ENCODE measurements around the gene NSF. TPM values are rescaled to one million over a fixed set of nuclear protein-coding genes. Genes with fewer than 3 reads are reported as not detected.
A peak's percentile ranks its signal among the peaks of the same experiment; 100 is the strongest.
"Not testable (repeated sequence)": the region's sequence is repeated elsewhere in the genome, so short reads cannot be mapped to it uniquely, and the experiment has no call there.

The NSF gene
- 10 to 100 TPM; 21.6 to 22.6 TPM for total RNA-seq
- 20.3 to 28.0 reads per million in 2 donors for total RNA-seq

DNA sequence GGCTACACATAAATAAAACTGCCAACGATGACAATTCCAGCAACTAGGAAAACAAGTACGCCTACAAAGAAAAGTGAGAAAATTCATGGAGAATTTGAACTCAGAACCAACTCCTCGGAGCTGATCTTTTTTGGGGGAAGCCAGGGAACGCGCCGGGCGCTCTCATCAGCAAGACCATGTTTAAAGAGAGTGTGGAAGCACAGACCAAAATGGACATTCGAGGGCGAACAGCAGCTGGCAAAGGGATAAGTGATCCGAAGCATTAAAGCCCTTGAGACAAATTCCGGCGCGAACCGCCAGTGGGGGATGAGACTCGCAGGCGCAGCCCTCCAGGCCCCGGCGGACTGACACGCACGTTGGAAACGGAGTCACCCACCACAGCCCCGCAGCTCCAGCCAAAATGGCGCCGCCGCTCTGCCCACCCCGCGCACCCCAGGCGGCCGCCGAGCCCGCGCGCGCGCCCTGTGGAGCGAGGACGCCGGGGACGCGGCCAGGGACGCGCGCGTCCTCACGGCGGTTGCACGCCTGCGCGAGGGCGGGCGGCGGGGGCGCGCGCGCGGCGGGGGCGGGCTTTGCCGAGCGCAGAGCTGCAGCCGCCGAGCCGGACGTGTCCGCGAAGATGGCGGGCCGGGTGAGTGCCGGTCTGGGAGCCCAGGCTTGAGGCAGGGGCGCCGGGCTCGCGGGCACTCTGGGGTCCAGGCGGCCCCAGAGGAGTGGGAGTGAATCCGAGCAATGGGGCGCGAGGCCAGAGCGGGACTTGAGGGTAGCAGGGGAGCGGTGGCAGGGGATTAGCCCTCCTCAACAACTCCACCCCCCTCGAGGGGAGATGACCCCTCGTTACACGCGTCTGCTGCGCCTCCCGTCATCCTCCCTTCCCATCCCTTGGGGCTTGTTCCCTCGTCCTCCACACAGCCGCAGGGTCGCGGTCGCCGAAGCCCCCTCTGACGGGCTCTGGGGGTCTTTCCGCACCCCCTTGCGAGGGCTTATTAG, at the start of gene NSF:
NSF (plus strand) TSS at position 513 of the 990 bp plus-strand sequence; CDS start at position 620, 107 bp downstream.
- not testable (repeated sequence) for H3K4me3 Mint-ChIP-seq; DNase-seq; H3K27me3 Mint-ChIP-seq; H3K36me3 Mint-ChIP-seq (ENCODE audit: low read depth); H3K9me3 ChIP-seq (ENCODE audit: control insufficient read depth, low read length, poor library complexity, severe bottlenecking); H3K27ac Mint-ChIP-seq; H3K4me1 Mint-ChIP-seq
- ATAC-seq = peak; percentile 92

DNA sequence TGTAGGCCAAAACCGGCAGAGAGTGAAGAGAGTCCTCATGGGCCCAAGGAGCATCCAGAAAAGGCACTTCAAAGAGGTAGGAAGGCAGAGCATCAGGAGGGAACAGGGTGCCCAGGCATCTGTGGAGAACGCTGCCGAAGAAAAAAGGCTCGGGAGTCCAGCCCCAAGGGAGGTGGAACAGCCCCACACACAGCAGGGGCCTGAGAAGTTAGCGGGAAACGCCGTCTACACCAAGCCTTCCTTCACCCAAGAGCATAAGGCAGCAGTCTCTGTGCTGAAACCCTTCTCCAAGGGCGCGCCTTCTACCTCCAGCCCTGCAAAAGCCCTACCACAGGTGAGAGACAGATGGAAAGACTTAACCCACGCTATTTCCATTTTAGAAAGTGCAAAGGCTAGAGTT, 41.9 kb upstream of the NSF start:
- H3K27me3 Mint-ChIP-seq; H3K4me3 Mint-ChIP-seq; H3K36me3 Mint-ChIP-seq (ENCODE audit: low read depth); ATAC-seq; H3K27ac Mint-ChIP-seq; H3K4me1 Mint-ChIP-seq; DNase-seq; H3K9me3 ChIP-seq (ENCODE audit: control insufficient read depth, low read length, poor library complexity, severe bottlenecking): not testable (repeated sequence)

DNA sequence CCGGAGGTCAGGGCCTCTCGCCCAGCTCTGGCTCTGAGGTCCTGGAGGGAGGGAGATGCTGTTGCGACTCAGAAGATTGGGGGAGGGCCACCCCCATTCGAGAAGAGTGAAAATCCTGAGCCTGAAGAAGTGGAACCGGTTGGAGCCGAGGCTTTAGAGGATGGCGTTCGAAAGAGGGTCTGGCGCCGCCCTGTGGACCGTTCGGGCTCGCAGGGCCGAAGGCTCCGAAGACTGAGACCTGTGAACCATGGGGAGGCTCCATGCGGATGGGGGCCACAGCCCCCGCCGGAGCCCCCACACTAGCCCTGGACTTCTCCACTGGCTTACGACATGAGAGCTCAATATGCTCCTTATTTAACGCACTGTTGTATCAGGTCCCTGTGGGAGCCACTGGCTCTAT, 31.3 kb upstream of the NSF start:
- H3K36me3 Mint-ChIP-seq (ENCODE audit: low read depth); H3K9me3 ChIP-seq (ENCODE audit: control insufficient read depth, low read length, poor library complexity, severe bottlenecking); H3K27me3 Mint-ChIP-seq; H3K4me1 Mint-ChIP-seq; H3K4me3 Mint-ChIP-seq; DNase-seq; H3K27ac Mint-ChIP-seq: not testable (repeated sequence)
- peak; percentile 40 for ATAC-seq

DNA sequence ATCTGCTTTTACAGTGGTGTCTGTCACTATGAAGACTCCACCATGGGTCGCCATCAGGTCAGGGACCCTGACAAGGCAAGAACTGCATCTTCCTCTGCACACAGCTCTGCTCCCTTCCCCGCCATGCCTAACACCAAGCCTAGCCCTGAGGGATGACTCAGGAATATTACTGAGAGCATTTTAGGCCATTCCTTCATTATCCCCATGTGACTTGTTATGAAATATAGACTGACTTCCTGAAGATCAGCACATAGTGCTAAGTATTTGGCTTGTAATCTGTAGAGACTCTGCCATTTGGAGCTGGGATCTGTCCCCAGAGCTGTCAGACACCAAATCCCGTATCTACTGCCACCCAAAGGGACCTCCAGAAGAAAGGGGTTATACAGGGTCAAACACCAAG, 30.4 kb upstream of the NSF start:
- not testable (repeated sequence) for H3K27me3 Mint-ChIP-seq; H3K9me3 ChIP-seq (ENCODE audit: control insufficient read depth, low read length, poor library complexity, severe bottlenecking); H3K4me3 Mint-ChIP-seq; H3K27ac Mint-ChIP-seq; H3K4me1 Mint-ChIP-seq; DNase-seq; ATAC-seq; H3K36me3 Mint-ChIP-seq (ENCODE audit: low read depth)

DNA sequence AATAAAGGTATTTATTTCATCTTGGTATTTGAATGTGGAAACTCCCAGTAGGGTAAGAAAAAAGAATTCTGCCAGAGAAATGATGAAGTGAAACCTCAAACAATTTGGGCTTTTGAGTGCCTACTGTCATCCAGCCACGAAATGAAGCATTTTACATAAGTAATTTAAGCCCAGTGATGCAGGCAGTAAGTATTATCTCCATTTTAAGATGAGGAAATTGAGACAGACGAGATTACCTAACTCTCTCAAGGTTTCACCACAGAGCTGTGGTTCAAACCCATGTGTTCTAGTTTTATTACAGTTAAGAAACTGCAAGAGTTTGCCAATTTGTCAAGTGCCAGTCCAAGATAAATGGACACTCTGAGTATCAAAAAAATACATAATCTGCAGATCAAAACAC, 24.2 kb upstream of the NSF start:
- not testable (repeated sequence) for H3K4me3 Mint-ChIP-seq; H3K27ac Mint-ChIP-seq; H3K27me3 Mint-ChIP-seq; H3K4me1 Mint-ChIP-seq; DNase-seq; H3K36me3 Mint-ChIP-seq (ENCODE audit: low read depth); H3K9me3 ChIP-seq (ENCODE audit: control insufficient read depth, low read length, poor library complexity, severe bottlenecking)
- ATAC-seq = peak; percentile 77

DNA sequence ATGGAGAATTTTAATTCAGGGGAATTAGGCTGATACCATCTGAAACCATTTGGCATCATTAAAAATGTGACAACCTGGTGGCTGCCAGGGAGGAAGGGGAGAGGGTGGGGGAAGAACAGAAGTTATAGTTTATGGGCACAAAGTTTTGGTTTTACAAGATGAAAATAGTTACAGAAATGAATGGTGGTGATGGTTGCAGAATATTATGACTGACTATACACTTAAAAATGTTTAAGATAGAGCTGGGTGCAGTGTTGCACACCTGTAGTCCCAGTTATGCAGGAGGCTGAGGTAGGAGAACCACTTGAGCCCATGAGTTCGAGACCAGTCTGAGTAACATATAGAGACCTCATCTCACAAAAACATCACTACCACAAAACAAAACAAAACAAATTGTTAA, 23.5 kb upstream of the NSF start:
- H3K4me1 Mint-ChIP-seq; H3K27ac Mint-ChIP-seq; H3K4me3 Mint-ChIP-seq; H3K27me3 Mint-ChIP-seq; DNase-seq; H3K9me3 ChIP-seq (ENCODE audit: control insufficient read depth, low read length, poor library complexity, severe bottlenecking); H3K36me3 Mint-ChIP-seq (ENCODE audit: low read depth); ATAC-seq: not testable (repeated sequence)

DNA sequence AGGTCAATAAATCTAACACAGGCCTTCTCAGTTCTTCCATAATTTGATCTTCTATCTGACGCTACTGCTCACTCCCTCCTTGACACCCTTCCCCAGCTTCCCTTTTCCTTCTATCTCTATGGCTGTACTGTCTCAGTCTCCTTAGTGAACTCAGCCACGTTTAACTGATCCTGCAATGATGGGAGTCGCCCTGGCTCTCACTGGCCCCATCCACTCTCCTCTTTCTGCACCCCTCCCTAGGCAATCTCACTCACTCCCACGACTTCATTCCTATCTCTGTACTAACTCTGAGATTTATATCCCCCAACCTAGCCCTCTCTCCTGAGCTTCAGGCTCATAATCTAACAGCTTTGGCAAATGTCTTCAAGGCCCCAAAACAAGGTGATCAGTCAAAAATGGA, 18.7 kb upstream of the NSF start:
- ATAC-seq; H3K4me1 Mint-ChIP-seq; DNase-seq; H3K27me3 Mint-ChIP-seq; H3K27ac Mint-ChIP-seq; H3K36me3 Mint-ChIP-seq (ENCODE audit: low read depth); H3K9me3 ChIP-seq (ENCODE audit: control insufficient read depth, low read length, poor library complexity, severe bottlenecking); H3K4me3 Mint-ChIP-seq: not testable (repeated sequence)

DNA sequence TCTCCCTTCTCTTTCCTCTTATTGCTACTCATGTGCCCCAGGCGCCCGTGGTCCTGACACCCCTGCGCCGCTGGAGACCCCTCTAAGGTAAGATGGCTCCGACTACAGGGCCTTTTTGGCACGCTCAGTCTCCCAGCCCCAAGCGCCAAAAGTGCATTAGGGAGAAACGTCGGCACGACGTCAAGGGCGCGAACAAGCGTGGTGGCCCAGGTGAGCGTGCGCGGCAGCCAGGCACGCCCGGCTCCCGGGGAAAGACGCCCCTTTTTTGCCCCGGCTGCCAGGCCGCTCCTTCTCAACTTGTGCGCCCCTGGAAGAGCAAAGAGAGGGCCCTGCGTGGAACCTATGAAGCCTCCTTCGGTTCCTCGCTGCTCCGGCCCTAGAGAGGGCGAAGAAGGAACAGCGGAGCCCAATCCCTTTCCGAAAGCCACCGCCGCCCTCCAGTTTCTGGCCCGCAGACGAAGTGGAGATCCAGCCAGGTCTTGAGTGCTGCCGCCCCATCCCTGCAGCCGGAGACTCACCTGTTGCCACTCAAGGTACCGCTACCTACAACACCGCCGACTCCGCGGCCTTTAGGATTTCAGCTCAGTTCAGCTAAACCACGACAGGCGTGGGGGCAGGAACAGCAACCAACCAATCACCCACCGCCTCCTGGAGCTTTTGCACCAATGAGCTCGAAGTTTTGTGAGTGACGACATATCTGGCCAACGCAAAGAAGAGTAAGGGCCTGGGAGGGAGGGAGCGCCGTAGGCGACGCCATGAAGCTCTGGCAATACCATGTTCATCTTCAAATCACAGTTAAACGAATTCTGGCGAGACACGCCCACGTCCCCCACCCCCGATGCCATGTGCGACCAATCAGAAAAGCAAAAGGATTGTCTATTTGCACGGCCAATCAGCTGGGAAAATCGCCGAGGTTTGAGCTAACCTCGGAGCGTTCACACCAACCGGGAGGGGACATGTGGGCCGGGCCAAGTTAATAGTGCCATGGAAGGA, 11.1 kb upstream of the NSF start, which contains the start of gene ARL17A:
ARL17A (minus strand) TSS at position 609 of the 993 bp plus-strand sequence. CDS start 3,369 bp downstream, outside the sequence.
- not testable (repeated sequence) for H3K36me3 Mint-ChIP-seq (ENCODE audit: low read depth); H3K27me3 Mint-ChIP-seq; H3K27ac Mint-ChIP-seq; H3K9me3 ChIP-seq (ENCODE audit: control insufficient read depth, low read length, poor library complexity, severe bottlenecking); H3K4me1 Mint-ChIP-seq
- ATAC-seq = peak; percentile 89
- H3K4me3 Mint-ChIP-seq = peak within 1 kb of the TSS; percentile 19
- DNase-seq = peak; percentile 51 to 75 (median 58)

DNA sequence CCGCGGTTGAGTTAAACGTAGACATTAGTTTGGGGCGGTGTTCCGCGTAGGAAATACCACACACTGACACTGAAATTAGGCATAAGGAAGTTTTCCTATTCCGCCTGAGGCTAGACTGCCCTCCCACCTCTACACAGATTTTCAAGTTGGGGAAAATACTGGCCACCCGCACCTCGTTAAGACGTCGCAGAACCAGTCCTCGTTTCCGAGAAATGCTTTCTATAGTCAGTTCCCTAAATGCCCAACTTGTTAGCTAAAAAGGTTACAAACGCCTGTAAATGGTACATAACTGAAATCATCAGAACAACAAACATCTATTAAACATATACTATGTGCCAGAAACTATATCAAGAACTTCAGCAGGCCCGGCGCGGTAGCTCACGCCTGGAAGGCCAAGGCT, 10.4 kb upstream of the NSF start:
- DNase-seq; ATAC-seq; H3K27ac Mint-ChIP-seq; H3K36me3 Mint-ChIP-seq (ENCODE audit: low read depth); H3K27me3 Mint-ChIP-seq; H3K4me1 Mint-ChIP-seq; H3K9me3 ChIP-seq (ENCODE audit: control insufficient read depth, low read length, poor library complexity, severe bottlenecking): not testable (repeated sequence)
- peak overlapping the region; percentile 19 for H3K4me3 Mint-ChIP-seq

DNA sequence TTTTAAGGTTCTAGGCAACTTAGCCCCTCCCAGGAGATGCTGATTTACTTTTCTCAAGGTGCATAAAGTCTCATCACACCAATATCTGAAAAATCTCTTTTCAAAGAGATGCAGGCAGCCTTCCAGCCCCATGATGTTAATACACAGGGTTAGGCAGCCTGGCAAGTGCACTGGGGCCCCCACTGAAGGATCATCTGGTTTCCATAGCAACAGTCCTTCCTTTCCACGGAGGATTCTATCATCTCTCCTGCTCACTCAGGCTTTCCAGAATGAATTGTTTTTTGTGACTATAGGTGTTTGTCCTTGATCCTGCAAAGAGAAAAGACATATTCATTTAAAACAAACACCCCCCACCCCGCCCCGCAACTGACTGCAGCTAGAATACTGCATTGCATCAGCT, 5.0 kb upstream of the NSF start:
- not testable (repeated sequence) for H3K4me3 Mint-ChIP-seq; H3K4me1 Mint-ChIP-seq; ATAC-seq; H3K27ac Mint-ChIP-seq; H3K27me3 Mint-ChIP-seq; DNase-seq; H3K9me3 ChIP-seq (ENCODE audit: control insufficient read depth, low read length, poor library complexity, severe bottlenecking); H3K36me3 Mint-ChIP-seq (ENCODE audit: low read depth)

DNA sequence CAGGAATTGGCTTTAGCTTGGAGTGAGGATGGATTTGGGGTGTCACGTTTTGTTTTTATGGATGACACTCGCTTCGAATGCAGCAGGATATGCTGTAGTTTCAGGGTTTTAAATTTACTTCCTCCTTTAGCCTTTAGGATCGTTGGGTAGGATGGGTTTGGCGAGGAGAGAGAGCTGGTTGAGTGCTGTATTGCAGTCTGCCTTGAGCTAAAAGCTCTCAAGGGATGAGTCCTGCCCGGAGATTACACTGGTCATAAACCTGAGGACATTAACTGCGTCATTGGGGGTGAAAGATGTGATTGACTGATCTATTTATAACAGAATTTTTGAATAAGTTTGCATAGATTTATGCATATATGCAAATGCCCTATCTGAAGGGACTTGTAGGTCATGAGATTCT, 863 bp downstream of the NSF start:
- not testable (repeated sequence) for H3K9me3 ChIP-seq (ENCODE audit: control insufficient read depth, low read length, poor library complexity, severe bottlenecking); DNase-seq; H3K27me3 Mint-ChIP-seq; H3K36me3 Mint-ChIP-seq (ENCODE audit: low read depth); H3K4me1 Mint-ChIP-seq; H3K27ac Mint-ChIP-seq; H3K4me3 Mint-ChIP-seq
- ATAC-seq = peak; percentile 51

DNA sequence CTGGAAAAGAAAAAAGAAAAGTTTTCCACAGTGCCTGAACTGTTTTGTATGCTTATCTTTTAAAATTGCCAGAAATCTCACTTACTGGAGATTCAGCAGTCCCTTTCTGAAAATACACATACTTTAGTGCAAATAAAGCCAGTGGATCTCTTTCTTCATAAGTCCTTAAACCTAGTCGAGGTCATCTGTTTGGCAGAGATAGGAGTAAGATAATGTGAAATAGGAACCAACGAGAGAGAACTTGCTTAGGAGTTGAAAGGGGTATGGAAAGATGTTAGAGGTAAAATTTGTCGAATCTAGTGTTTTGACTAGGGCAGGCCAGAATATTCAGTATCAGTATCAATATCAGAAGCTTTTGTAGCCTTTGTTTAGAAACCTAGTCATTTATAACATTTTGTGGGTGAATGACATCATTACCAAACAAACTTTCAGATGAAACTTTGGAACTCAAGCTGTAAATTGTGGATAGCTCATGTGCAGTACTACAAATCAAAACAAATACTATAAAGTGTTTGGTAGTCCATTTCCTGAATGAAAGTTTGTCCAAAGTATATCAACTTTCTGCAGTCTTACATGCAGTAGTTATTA, 8.0 kb downstream of the NSF start:
- DNase-seq; H3K27me3 Mint-ChIP-seq; H3K27ac Mint-ChIP-seq; H3K9me3 ChIP-seq (ENCODE audit: control insufficient read depth, low read length, poor library complexity, severe bottlenecking); ATAC-seq; H3K4me1 Mint-ChIP-seq; H3K4me3 Mint-ChIP-seq; H3K36me3 Mint-ChIP-seq (ENCODE audit: low read depth): not testable (repeated sequence)

DNA sequence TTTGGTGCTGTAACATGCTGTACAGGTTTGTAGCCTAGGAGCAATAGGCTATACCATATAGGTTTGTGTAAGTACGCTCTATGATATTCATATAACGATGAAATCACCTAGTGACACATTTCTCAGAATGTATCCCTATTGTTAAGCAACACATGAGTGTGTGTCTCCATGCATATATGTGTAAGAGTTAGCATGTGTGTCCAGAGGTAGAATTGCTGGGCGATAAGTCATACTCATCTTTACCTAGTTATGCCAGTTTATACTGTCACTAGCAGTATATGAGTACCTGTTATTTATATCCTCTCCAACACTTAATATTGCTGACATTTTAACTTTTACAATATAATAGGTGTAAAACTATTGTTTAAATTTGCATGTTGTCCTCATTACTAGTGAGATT, 10.3 kb downstream of the NSF start:
- H3K27me3 Mint-ChIP-seq; H3K4me1 Mint-ChIP-seq; H3K36me3 Mint-ChIP-seq (ENCODE audit: low read depth); H3K27ac Mint-ChIP-seq; DNase-seq; ATAC-seq; H3K4me3 Mint-ChIP-seq; H3K9me3 ChIP-seq (ENCODE audit: control insufficient read depth, low read length, poor library complexity, severe bottlenecking): not testable (repeated sequence)

All from T-helper 17 cell (primary cell).